ENCODE measurements around the gene SLC27A2. TPM values are rescaled to one million over a fixed set of nuclear protein-coding genes. Genes with fewer than 3 reads are reported as not detected.
"Not testable (repeated sequence)": the region's sequence is repeated elsewhere in the genome, so short reads cannot be mapped to it uniquely, and the experiment has no call there.

The SLC27A2 gene
- total and polyA plus RNA-seq, 2 experiments from 2014 or later, result 2.8 to 9.4 TPM

DNA sequence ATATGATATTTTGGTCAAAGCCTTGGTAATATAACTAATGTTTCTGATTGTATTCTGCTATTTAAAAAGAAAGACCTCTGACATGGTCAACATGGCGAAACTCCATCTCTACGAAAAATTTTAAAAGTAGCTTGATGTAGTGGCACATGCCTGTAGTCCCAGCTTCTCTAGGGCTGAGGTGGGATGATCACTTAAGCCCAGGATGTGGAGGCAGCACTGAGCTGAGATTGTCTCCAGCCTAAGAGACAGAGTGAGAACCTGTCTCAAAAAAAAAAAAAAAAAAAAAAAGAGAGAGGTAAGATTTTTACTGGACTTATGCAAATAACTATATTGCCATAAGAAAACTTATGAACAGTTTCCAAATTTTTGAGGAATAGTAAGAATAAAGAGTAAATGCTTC, 30.5 kb upstream of the SLC27A2 start:
- Histone ChIP-seq H3K4me3 (no peak overlapping the region), H3K4me2 (no peak overlapping the region), H3K27ac (ENCODE audit: low read depth) (no peak overlapping the region), H3F3A (replicated peaks; ENCODE audit: low read depth) (no peaks in the 10 kb centered on the region), H2AFZ (no peak overlapping the region), H3K4me1 (ENCODE audit: insufficient read depth) (no peaks in the 10 kb centered on the region), H4K20me1 (replicated peaks; ENCODE audit: insufficient read depth) (no peaks in the 10 kb centered on the region), H3K27me3 (ENCODE audit: insufficient read depth) (no peaks in the 10 kb centered on the region), H3K36me3 (ENCODE audit: insufficient read depth) (no peaks in the 10 kb centered on the region), H3K79me2 (replicated peaks; ENCODE audit: insufficient read depth) (no peaks in the 10 kb centered on the region), H3K9me2 (ENCODE audit: insufficient read depth) (no peaks in the 10 kb centered on the region)
- peaks cover 5% of the 10 kb centered on the region; the same call in 1 of the 3 replicates for H3K9me3 Mint-ChIP-seq
- H3K36me3 Mint-ChIP-seq (ENCODE audit: low read depth), result peaks cover 2% of the 10 kb centered on the region; the same call in 1 of the 3 replicates
- ATAC-seq (no peak), DNase-seq (ENCODE audit: low spot score) (no peak)
- H3K4me1 Mint-ChIP-seq, result no peaks in the 10 kb centered on the region
- H3K27ac Mint-ChIP-seq, result no peak overlapping the region
- TF ChIP-seq POLR2AphosphoS5 (IDR thresholded peaks at IDR 0.05; ENCODE audit: low read depth), result no peak
- H3K27me3 Mint-ChIP-seq (ENCODE audit: insufficient read depth, low read depth, poor library complexity), result peaks cover 3% of the 10 kb centered on the region
- H3K4me3 Mint-ChIP-seq, result no peak overlapping the region

- not testable (repeated sequence) for H3K4me2 ChIP-seq; H3K4me1 ChIP-seq (ENCODE audit: insufficient read depth); H3K27me3 ChIP-seq (ENCODE audit: insufficient read depth); ATAC-seq; H3K4me3 Mint-ChIP-seq; H3K36me3 ChIP-seq (ENCODE audit: insufficient read depth); H3F3A ChIP-seq (replicated peaks; ENCODE audit: low read depth); H3K4me1 Mint-ChIP-seq; H3K79me2 ChIP-seq (replicated peaks; ENCODE audit: insufficient read depth); H3K27ac ChIP-seq (ENCODE audit: low read depth); H3K9me2 ChIP-seq (ENCODE audit: insufficient read depth); H3K27ac Mint-ChIP-seq; DNase-seq (ENCODE audit: low spot score); H4K20me1 ChIP-seq (replicated peaks; ENCODE audit: insufficient read depth); H3K4me3 ChIP-seq; H3K27me3 Mint-ChIP-seq (ENCODE audit: insufficient read depth, low read depth, poor library complexity); H2AFZ ChIP-seq
- Mint-ChIP-seq H3K36me3 (ENCODE audit: low read depth) (peaks cover 25% of the 10 kb centered on the region), H3K9me3 (peaks cover 41% of the 10 kb centered on the region)
These were observed 23.8 kb upstream of the SLC27A2 start for GRCh38 chr15:50158236-50158635.

DNA sequence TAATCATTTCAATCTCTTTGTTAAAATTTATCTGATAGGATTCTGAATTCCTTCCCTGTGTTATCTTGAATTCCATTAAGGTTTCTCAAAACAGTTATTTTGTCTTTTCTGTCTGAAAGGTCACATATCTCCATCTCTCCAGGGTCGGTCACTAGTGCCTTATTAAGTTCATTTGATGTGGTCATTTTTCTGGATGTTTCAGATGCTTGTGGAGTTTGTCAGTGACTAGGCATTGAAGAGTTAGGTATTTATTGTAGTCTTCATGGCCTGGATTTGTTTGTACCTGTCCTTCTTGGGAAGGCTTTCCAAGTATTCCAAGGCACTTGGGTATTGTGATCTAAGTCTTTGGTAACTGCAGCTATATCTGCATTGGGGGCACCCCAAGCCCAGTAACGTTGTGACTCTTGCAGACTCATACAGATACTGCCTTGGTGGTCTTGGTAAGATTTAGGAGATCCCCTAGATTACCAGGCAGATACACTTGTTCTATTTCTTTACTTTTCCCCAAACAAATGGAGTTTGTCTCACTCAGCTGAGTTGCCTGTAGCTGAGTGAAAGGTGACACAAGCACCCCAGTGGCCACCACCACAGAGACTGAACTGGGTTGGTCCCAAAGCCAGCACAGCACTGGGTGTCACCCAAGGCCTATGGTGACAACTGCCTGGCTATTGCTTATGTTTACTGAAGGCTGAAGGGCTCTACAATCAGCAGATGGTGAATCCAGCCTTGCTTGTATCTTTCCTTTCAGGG, 18.9 kb upstream of the SLC27A2 start:
- Mint-ChIP-seq H3K4me1 (peaks cover under 1% of the 10 kb centered on the region; the same call in 2 of the 3 replicates), H3K4me3 (no peak overlapping the region), H3K27me3 (ENCODE audit: insufficient read depth, low read depth, poor library complexity) (no peaks in the 10 kb centered on the region), H3K9me3 (peaks cover 20% of the 10 kb centered on the region), H3K27ac (no peak overlapping the region), H3K36me3 (ENCODE audit: low read depth) (peaks cover 11% of the 10 kb centered on the region)
- H3K4me3 ChIP-seq, result no peak overlapping the region
- H3K79me2 ChIP-seq (replicated peaks; ENCODE audit: insufficient read depth), result no peaks in the 10 kb centered on the region
- H3K36me3 ChIP-seq (ENCODE audit: insufficient read depth), result no peaks in the 10 kb centered on the region
- no peaks in the 10 kb centered on the region for H4K20me1 ChIP-seq (replicated peaks; ENCODE audit: insufficient read depth)
- no peak overlapping the region for H3K4me2 ChIP-seq
- no peaks in the 10 kb centered on the region for H3K27me3 ChIP-seq (ENCODE audit: insufficient read depth)
- no peaks in the 10 kb centered on the region for H3K4me1 ChIP-seq (ENCODE audit: insufficient read depth)
- ATAC-seq (no peak), DNase-seq (ENCODE audit: low spot score) (no peak)
- no peak overlapping the region for H3K27ac ChIP-seq (ENCODE audit: low read depth)
- no peaks in the 10 kb centered on the region for H3K9me2 ChIP-seq (ENCODE audit: insufficient read depth)
- H3F3A ChIP-seq (replicated peaks; ENCODE audit: low read depth), result no peaks in the 10 kb centered on the region
- no peak overlapping the region for H2AFZ ChIP-seq
- TF ChIP-seq POLR2AphosphoS5 (IDR thresholded peaks at IDR 0.05; ENCODE audit: low read depth) (no peak), REST (IDR thresholded peaks at IDR 0.05; ENCODE audit: unreplicated experiment) (no peak)
- TF ChIP-seq, protein P1, sequence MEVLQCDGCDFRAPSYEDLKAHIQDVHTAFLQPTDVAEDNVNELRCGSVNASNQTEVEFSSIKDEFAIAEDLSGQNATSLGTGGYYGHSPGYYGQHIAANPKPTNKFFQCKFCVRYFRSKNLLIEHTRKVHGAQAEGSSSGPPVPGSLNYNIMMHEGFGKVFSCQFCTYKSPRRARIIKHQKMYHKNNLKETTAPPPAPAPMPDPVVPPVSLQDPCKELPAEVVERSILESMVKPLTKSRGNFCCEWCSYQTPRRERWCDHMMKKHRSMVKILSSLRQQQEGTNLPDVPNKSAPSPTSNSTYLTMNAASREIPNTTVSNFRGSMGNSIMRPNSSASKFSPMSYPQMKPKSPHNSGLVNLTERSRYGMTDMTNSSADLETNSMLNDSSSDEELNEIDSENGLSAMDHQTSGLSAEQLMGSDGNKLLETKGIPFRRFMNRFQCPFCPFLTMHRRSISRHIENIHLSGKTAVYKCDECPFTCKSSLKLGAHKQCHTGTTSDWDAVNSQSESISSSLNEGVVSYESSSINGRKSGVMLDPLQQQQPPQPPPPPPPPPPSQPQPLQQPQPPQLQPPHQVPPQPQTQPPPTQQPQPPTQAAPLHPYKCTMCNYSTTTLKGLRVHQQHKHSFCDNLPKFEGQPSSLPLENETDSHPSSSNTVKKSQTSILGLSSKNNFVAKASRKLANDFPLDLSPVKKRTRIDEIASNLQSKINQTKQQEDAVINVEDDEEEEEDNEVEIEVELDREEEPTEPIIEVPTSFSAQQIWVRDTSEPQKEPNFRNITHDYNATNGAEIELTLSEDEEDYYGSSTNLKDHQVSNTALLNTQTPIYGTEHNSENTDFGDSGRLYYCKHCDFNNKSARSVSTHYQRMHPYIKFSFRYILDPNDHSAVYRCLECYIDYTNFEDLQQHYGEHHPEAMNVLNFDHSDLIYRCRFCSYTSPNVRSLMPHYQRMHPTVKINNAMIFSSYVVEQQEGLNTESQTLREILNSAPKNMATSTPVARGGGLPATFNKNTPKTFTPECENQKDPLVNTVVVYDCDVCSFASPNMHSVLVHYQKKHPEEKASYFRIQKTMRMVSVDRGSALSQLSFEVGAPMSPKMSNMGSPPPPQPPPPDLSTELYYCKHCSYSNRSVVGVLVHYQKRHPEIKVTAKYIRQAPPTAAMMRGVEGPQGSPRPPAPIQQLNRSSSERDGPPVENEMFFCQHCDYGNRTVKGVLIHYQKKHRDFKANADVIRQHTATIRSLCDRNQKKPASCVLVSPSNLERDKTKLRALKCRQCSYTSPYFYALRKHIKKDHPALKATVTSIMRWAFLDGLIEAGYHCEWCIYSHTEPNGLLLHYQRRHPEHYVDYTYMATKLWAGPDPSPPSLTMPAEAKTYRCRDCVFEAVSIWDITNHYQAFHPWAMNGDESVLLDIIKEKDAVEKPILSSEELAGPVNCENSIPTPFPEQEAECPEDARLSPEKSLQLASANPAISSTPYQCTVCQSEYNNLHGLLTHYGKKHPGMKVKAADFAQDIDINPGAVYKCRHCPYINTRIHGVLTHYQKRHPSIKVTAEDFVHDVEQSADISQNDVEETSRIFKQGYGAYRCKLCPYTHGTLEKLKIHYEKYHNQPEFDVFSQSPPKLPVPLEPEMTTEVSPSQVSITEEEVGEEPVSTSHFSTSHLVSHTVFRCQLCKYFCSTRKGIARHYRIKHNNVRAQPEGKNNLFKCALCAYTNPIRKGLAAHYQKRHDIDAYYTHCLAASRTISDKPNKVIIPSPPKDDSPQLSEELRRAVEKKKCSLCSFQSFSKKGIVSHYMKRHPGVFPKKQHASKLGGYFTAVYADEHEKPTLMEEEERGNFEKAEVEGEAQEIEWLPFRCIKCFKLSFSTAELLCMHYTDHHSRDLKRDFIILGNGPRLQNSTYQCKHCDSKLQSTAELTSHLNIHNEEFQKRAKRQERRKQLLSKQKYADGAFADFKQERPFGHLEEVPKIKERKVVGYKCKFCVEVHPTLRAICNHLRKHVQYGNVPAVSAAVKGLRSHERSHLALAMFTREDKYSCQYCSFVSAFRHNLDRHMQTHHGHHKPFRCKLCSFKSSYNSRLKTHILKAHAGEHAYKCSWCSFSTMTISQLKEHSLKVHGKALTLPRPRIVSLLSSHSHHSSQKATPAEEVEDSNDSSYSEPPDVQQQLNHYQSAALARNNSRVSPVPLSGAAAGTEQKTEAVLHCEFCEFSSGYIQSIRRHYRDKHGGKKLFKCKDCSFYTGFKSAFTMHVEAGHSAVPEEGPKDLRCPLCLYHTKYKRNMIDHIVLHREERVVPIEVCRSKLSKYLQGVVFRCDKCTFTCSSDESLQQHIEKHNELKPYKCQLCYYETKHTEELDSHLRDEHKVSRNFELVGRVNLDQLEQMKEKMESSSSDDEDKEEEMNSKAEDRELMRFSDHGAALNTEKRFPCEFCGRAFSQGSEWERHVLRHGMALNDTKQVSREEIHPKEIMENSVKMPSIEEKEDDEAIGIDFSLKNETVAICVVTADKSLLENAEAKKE (CRISPR knock-in tag; IDR thresholded peaks at IDR 0.05), result no peak
- TF ChIP-seq, protein P2, sequence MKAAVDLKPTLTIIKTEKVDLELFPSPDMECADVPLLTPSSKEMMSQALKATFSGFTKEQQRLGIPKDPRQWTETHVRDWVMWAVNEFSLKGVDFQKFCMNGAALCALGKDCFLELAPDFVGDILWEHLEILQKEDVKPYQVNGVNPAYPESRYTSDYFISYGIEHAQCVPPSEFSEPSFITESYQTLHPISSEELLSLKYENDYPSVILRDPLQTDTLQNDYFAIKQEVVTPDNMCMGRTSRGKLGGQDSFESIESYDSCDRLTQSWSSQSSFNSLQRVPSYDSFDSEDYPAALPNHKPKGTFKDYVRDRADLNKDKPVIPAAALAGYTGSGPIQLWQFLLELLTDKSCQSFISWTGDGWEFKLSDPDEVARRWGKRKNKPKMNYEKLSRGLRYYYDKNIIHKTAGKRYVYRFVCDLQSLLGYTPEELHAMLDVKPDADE (IDR thresholded peaks at IDR 0.05), result no peak

All from GM23338 (cell line).